A549 treated with RU486 at 1 μM for 4 hours (cell line): Measurements from ENCODE around the gene ATP5PD. TPM values are rescaled to one million over a fixed set of nuclear protein-coding genes. Genes with fewer than 3 reads are reported as not detected.

ENCODE experiments used
- total RNA-seq: library from RNA; stranded (reverse); fragments of 200-300 nt; extraction: Qiagen RNA extraction; gene quantifications from 5 replicates; pipeline ENCODE4 v1.2.3, GENCODE V29; 2022; ENCODE audit warnings: low read depth

Gene ATP5PD
- 461 to 594 TPM (median 516 TPM) in 5 replicates for total RNA-seq

GRCh38 chr17:75046407-75047289, at the start of gene ATP5PD, which contains the start of gene KCTD2:
ATP5PD (minus strand) TSS chr17:75046969; CDS start chr17:75042650, 4,319 bp downstream.
KCTD2 (plus strand) TSS chr17:75047225; CDS start chr17:75047251, 26 bp downstream.

GRCh38 chr17:75087558-75088453, 41.0 kb upstream of the ATP5PD start, which contains the start of gene SLC16A5:
SLC16A5 (plus strand) TSS chr17:75087954; CDS start chr17:75093637, 5,683 bp downstream.

GRCh38 chr17:75012346-75013091, 34.2 kb downstream of the ATP5PD start, which contains the start of gene MRPL58:
MRPL58 (plus strand) TSS chr17:75012670; CDS start chr17:75012687, 17 bp downstream.

Other genes with a start within 250 kb of the ATP5PD start
- 0.13 to 0.50 TPM (median 0.28 TPM) in 5 replicates for gene GRIN2C, start 187.1 kb downstream of the ATP5PD start, total RNA-seq
- gene FDXR, start 174.0 kb downstream of the ATP5PD start, total RNA-seq, result 42.6 to 65.7 TPM (median 63.3 TPM) in 5 replicates
- 0.07 TPM in 1 of 5 replicates, not detected in the others for gene FADS6, start 153.3 kb downstream of the ATP5PD start, total RNA-seq
- gene USH1G, start 123.7 kb downstream of the ATP5PD start, total RNA-seq, result 0.07 TPM in 3 of 5 replicates, not detected in the others
- 0.07 to 0.11 TPM in 2 of 5 replicates, not detected in the others for gene OTOP2, start 122.7 kb downstream of the ATP5PD start, total RNA-seq
- not detected in 5 replicates for gene OTOP3, start 111.1 kb downstream of the ATP5PD start, total RNA-seq
- 6.1 to 9.2 TPM (median 9.0 TPM) in 5 replicates for gene HID1, start 74.2 kb downstream of the ATP5PD start, total RNA-seq
- gene CDR2L, start 59.3 kb downstream of the ATP5PD start, total RNA-seq, result 35.6 to 53.4 TPM (median 48.8 TPM) in 5 replicates
- gene MRPL58, start 34.3 kb downstream of the ATP5PD start, total RNA-seq, result 76.3 to 88.4 TPM (median 82.0 TPM) in 5 replicates
- gene KCTD2, start 256 bp upstream of the ATP5PD start, total RNA-seq, result 28.0 to 30.8 TPM (median 29.8 TPM) in 5 replicates
- 22.1 to 37.5 TPM (median 30.9 TPM) in 5 replicates for gene SLC16A5, start 41.0 kb upstream of the ATP5PD start, total RNA-seq
- gene ARMC7, start 63.0 kb upstream of the ATP5PD start, total RNA-seq, result 17.1 to 22.7 TPM (median 18.6 TPM) in 5 replicates
- 82.9 to 136 TPM (median 131 TPM) in 5 replicates for gene NT5C, start 84.8 kb upstream of the ATP5PD start, total RNA-seq
- gene JPT1, start 107.5 kb upstream of the ATP5PD start, total RNA-seq, result 699 to 981 TPM (median 832 TPM) in 5 replicates
- 369 to 399 TPM (median 390 TPM) in 5 replicates for gene SUMO2, start 136.0 kb upstream of the ATP5PD start, total RNA-seq
- 84.5 to 125 TPM (median 100 TPM) in 5 replicates for gene NUP85, start 158.7 kb upstream of the ATP5PD start, total RNA-seq
- 22.7 to 29.3 TPM (median 27.7 TPM) in 5 replicates for gene GGA3, start 214.6 kb upstream of the ATP5PD start, total RNA-seq
- gene MRPS7, start 214.9 kb upstream of the ATP5PD start, total RNA-seq, result 143 to 203 TPM (median 172 TPM) in 5 replicates
- 32.8 to 37.8 TPM (median 37.2 TPM) in 5 replicates for gene MIF4GD, start 224.3 kb upstream of the ATP5PD start, total RNA-seq
- gene SLC25A19, start 242.5 kb upstream of the ATP5PD start, total RNA-seq, result 18.2 to 25.0 TPM (median 21.2 TPM) in 5 replicates